Adrenal gland (tissue), 12 donors: Measurements from ENCODE around the gene CERS2. TPM values are rescaled to one million over a fixed set of nuclear protein-coding genes. Genes with fewer than 3 reads are reported as not detected.

Experiments used
- DNase-seq, 7 donors: peaks; one replicate each; pipeline ENCODE4 v3.0.0-alpha.2; 2019 to 2020
- H3K27ac ChIP-seq, 5 donors: fragments of 200-600 bp; sonication (generic) in 4 of 5; 1 replicate in 3 of 5; 2 replicates in 2 of 5; pipeline versions ENCODE4 v1.5.1 to v1.8.0; 2016 to 2020; ENCODE audit warnings: mild to moderate bottlenecking in 1 of 5
- H3K27me3 ChIP-seq: fragments of 200-600 bp; 2 replicates; pipeline ENCODE4 v1.8.0; 2021
- H3K36me3 ChIP-seq, 2 donors: fragments of 200-600 bp; replicated peaks in 1 of 2; 1 replicate in 1 of 2; 2 replicates in 1 of 2; pipeline versions ENCODE4 v1.5.1 to v1.8.0; 2018 to 2022
- H3K4me1 ChIP-seq, 2 donors: fragments of 200-600 bp; replicated peaks in 1 of 2; 1 replicate in 1 of 2; 2 replicates in 1 of 2; pipeline versions ENCODE4 v1.5.1 to v1.8.0; 2018 to 2021
- H3K4me3 ChIP-seq, 4 donors: fragments of 200-600 bp; sonication (generic) in 3 of 4; one replicate each; pipeline ENCODE4 v1.5.1; 2016 to 2018
- H3K9me3 ChIP-seq, 3 donors: fragments of 200-600 bp; sonication (generic) in 1 of 3; replicated peaks in 1 of 3; 1 replicate in 2 of 3; 2 replicates in 1 of 3; pipeline versions ENCODE4 v1.5.1 to v1.8.0; 2016 to 2021
- CTCF ChIP-seq, 6 experiments: fragments of 450-650 bp in 4 of 6; fragments of 200-600 bp in 2 of 6; sonication (generic) in 1 of 6; IDR thresholded peaks; 1 replicate in 5 of 6; 2 replicates in 1 of 6; pipeline versions ENCODE4 v1.5.1 to v1.8.0; 2016 to 2021; ENCODE audit warnings: antibody characterized with exemption in 6 of 6, mild to moderate bottlenecking in 2 of 6, moderate library complexity in 1 of 6
- POLR2A ChIP-seq, 2 donors: fragments of 450-650 bp; IDR thresholded peaks; one replicate each; pipeline ENCODE4 v1.6.1; 2017; ENCODE audit warnings: antibody characterized with exemption in 2 of 2, mild to moderate bottlenecking in 2 of 2, moderate library complexity in 1 of 2
- WGBS, 4 donors: extraction: QIAGEN DNeasy Blood & Tissue Kit in 2 of 4; methylation state at CpG; one replicate each; pipeline versions ENCODE4 v1.1.5 to v1.1.7; 2013 to 2017; 5-methylcytosine and 5-hydroxymethylcytosine counted together
- intact Hi-C, 2 donors: fragments of 100-400 bp; cut with DNase I; formaldehyde crosslinking; loops; one replicate each; pipeline versions ENCODE4 v1.14.1 to v1.15.0; 2022 to 2023
- polyA plus RNA-seq, 3 donors: library from polyadenylated mRNA; stranded (reverse); fragments of 200-250 nt in 2 of 3; fragments of 350-450 nt in 1 of 3; fragmentation: Illumina TruSeq in 1 of 3; extraction: RNeasy Lipid Tissue Mini Kit (QIAGEN cat#74804) in 1 of 3; gene quantifications; one replicate each; pipeline ENCODE4 v1.2.3, GENCODE V29; 2013 to 2014
- total RNA-seq, 9 donors: library from RNA; depleted of rRNA in 4 of 9; stranded (reverse); fragments of >200 nt in 4 of 9; fragments of 120-200 nt in 1 of 9; fragmentation: NEBNext Ultra II Directional in 1 of 9; extraction: Animal tissue kit (Norgen Biotek cat#: 25700) in 1 of 9; gene quantifications; one replicate each; pipeline versions ENCODE4 v1.1.0 to v1.2.4, GENCODE V29; 2013 to 2023
- donor health status: healthy with polysubstance abuse.
- donor health status: Bipolar disorder and iron deficiency.
- donor health status: DM: yes; HTN: yes; CAD: no.
- donor health status: DM: no; HTN: no; CAD: no.
- donor health status: DM: no; HTN: no; CAD: no.
- donor health status: DM: yes; HTN: yes; CAD: no.

Gene CERS2
- total and polyA plus RNA-seq, 12 donors: 289 to 682 (median 505) TPM

- H3K9me3 ChIP-seq: no peaks in the 10 kb centered on the region
- peaks cover 22 to 32% of the 10 kb centered on the region in 2 donors for H3K4me1 ChIP-seq
- H3K27ac ChIP-seq: no peak overlapping the region
- H3K4me3 ChIP-seq: no peak overlapping the region
- intact Hi-C loops: no loop called here
- H3K36me3 ChIP-seq: no peaks in the 10 kb centered on the region
- DNase-seq: no peak
- no peak for TF ChIP-seq CTCF (IDR thresholded peaks at IDR 0.05)
- TF ChIP-seq POLR2A (IDR thresholded peaks at IDR 0.05): no peak
- H3K27me3 ChIP-seq: no peaks in the 10 kb centered on the region
- WGBS, 4 donors: 88 to 94% (median 89%) methylated on average over 3 to 6 of the region's 6 CpGs
Observed at GRCh38 chr1:150981177-150981804, 6.7 kb upstream of the CERS2 start.

DNA sequence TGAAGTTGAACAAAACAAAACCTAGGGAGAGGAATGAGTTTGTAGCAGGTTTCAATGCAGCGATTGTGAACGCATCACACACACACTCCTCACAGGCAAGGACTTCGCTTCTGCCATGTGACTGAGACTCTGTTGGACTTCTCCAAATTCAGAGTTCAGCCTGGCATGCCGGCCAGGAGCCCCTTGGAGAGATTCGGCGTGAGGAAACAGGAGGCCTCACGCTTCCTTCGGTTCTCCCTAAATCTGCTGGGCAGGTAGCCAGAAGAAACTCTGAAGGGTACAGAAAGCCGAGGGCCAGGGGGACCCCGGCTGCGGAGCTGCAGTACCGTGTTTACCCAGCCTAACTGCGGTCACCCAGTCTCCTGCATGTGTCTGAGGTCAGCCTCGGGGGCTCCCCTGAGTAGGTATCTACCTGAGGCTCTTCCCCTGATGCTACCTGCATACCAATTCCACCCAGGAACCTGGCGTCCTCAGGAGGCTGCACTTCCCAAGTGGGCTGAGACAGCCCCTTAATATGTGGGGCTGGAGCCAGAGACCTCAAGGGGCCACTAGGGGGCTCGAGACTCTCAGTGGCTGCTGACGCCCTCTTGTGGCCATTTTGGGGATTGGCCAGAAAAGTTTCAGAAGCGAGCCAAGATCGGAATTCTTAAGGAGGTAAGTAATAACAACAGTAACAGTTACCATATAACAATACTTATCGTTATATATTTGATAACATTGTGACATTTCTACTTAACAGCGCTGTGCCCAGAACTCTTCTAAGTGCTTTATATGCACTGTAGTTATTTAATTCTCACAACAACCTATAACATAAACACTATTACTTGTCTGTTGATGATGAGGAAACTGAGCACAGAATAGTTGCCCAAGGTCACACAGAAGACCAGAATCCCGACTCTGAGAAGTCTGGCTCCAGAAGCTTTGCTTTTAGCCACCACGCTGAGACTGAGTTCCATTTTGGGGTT lies 4.7 kb upstream of the CERS2 start:
- intact Hi-C loops: no loop called here
- H3K4me1 ChIP-seq: peaks cover 28 to 32% of the 10 kb centered on the region in 2 donors
- no peak overlapping the region for H3K4me3 ChIP-seq

DNA sequence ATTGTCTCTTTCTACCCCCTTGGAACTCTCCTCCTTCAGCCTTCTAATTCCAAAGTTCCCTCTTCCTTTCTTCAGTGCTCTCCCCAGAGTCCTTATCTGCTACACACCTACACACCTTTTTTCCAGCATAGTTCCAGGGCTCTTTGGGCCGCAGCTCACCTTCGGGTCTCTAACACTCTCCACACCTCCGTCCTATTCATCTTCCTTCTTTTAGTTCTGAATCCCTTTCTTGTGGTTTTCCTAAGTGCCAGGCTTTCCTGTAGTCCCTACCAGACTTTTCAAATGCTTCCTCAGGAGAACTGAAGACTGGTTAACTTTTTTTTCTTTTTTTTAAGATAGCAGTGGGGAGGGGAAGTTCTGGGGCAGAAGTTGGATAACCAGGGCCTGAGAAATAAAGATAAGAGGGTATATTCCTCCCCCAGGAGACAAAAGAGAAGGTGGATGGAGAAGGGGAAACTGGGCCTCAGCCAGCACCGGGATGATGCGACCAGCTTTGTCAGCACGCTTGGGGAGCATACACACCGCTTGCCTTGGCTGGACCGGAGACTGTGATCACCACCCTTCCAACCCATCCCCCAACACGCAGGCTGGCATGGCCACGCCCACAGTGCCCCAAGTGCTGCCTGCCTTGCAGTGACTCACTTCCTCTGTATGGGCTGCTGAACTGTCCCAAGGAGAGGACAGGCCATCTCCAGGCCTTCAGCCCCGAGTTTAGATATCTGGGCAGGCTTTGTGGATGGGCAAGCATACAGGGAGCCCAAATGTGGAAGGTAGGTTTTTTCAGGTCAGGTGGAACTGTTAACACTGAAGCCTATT lies 2.5 kb upstream of the CERS2 start:
- TF ChIP-seq POLR2A (IDR thresholded peaks at IDR 0.05) (peak; percentile 7 to 87), CTCF (IDR thresholded peaks at IDR 0.05) (no peak)
- WGBS, 4 donors: 29 to 41% (median 35%) methylated on average over 9 to 11 of the region's 11 CpGs
- intact Hi-C loops: no loop called here
- Histone ChIP-seq H3K36me3 (no peaks in the 10 kb centered on the region), H3K4me3 (no peak overlapping the region), H3K27ac (peak overlapping the region; percentile 60 to 82 (median 67)), H3K9me3 (no peaks in the 10 kb centered on the region), H3K27me3 (no peaks in the 10 kb centered on the region), H3K4me1 (peaks cover 38 to 47% of the 10 kb centered on the region in 2 donors)
- peak; percentile 93 to 96 (median 95) for DNase-seq

More for the DNA sequence above, 4.7 kb upstream of the CERS2 start:
- H3K27ac ChIP-seq: peak overlapping the region in 4 of 5 donors; percentile 10 to 82 (median 70)
- peak; percentile 84 to 96 (median 89) for DNase-seq
- H3K9me3 ChIP-seq: no peaks in the 10 kb centered on the region
- no peaks in the 10 kb centered on the region for H3K36me3 ChIP-seq
- H3K27me3 ChIP-seq: no peaks in the 10 kb centered on the region
- 15 to 29% (median 22%) methylated on average over 18 to 23 of the region's 23 CpGs for WGBS, 4 donors
- TF ChIP-seq CTCF (IDR thresholded peaks at IDR 0.05) (peak; percentile 97 to 100 (median 99)), POLR2A (IDR thresholded peaks at IDR 0.05) (no peak)
